H1 (cell line): ENCODE results near the gene KIF3B.

Experiments
- CHD2 ChIP-seq: IDR thresholded peaks from 2 replicates; pipeline ENCODE4 v1.6.1; 2012; ENCODE audit warnings: low read length, improper control_type of control experiment
- EZH2 ChIP-seq: fragments of 200-600 bp; sonication (generic); IDR thresholded peaks from 2 replicates; pipeline ENCODE4 v1.7.1; 2012; ENCODE audit warnings: low read depth, mild to moderate bottlenecking, moderate library complexity, low read length, inconsistent platforms; ENCODE audit not compliant: severe bottlenecking
- POLR2A ChIP-seq, 2 experiments: IDR thresholded peaks; 1 replicate in 1 of 2; 2 replicates in 1 of 2; pipeline ENCODE4 v1.6.1; 2011; ENCODE audit warnings: low read depth in 2 of 2, low read length in 2 of 2, mild to moderate bottlenecking in 2 of 2; ENCODE audit errors: control extremely low read depth in 1 of 2
- SP4 ChIP-seq: IDR thresholded peaks from 2 replicates; pipeline ENCODE4 v1.6.1; 2012; ENCODE audit warnings: low read length, inconsistent platforms
- TF ChIP-seq, protein P1 (sequence below), 3 experiments: IDR thresholded peaks; 1 replicate in 2 of 3; 2 replicates in 1 of 3; pipeline versions ENCODE4 v1.5.1 to v1.6.1; 2011; ENCODE audit warnings: low read length in 3 of 3, mild to moderate bottlenecking in 3 of 3, inconsistent platforms in 2 of 3, low read depth in 1 of 3, moderate library complexity in 1 of 3; ENCODE audit not compliant: insufficient read depth in 1 of 3; ENCODE audit errors: control extremely low read depth in 1 of 3

DNA sequence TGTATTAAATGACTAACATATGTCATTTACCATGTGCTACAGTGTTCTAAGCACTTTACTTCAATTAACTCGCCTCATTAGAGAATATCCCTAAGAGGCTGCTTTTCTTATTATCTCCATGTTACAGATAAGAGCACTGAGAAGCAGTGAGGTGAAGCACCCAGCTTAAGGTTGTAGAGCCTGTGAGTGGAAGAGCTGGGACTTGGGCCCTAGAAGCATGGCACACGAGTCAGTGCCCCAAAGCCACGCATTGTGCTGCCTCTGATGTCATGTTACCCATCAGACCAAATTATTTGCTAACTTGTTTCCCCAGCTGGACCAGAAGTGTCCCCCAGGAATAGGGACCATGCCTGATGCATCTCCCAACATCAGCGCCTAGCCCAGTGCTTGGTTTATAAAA is 35.6 kb upstream of the KIF3B start:
- TF ChIP-seq POLR2A (IDR thresholded peaks at IDR 0.05; ENCODE audit: control extremely low read depth in 1 of 2, low read depth in 2 of 2, low read length in 2 of 2), result no peak
- TF ChIP-seq, protein P1, sequence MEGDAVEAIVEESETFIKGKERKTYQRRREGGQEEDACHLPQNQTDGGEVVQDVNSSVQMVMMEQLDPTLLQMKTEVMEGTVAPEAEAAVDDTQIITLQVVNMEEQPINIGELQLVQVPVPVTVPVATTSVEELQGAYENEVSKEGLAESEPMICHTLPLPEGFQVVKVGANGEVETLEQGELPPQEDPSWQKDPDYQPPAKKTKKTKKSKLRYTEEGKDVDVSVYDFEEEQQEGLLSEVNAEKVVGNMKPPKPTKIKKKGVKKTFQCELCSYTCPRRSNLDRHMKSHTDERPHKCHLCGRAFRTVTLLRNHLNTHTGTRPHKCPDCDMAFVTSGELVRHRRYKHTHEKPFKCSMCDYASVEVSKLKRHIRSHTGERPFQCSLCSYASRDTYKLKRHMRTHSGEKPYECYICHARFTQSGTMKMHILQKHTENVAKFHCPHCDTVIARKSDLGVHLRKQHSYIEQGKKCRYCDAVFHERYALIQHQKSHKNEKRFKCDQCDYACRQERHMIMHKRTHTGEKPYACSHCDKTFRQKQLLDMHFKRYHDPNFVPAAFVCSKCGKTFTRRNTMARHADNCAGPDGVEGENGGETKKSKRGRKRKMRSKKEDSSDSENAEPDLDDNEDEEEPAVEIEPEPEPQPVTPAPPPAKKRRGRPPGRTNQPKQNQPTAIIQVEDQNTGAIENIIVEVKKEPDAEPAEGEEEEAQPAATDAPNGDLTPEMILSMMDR (IDR thresholded peaks at IDR 0.05; ENCODE audit: control extremely low read depth in 1 of 3, insufficient read depth in 1 of 3, low read depth in 1 of 3, low read length in 3 of 3), result no peak
- no peak for TF ChIP-seq CHD2
- TF ChIP-seq SP4, result no peak
- TF ChIP-seq EZH2, result no peak
